Epithelial cell of esophagus (primary cell): Measurements from ENCODE around the gene KMT5C.
A peak's percentile ranks its signal among the peaks of the same experiment; 100 is the strongest.

Experiments used
- DNase-seq: peaks from one replicate; pipeline ENCODE4 v3.0.0; 2010; ENCODE audit warnings: low read depth
- H3K4me3 ChIP-seq: 2 replicates; pipeline ENCODE4 v1.5.1; 2011; ENCODE audit warnings: mild to moderate bottlenecking, low read length, control low read depth
- TF ChIP-seq, protein P1 (sequence below): IDR thresholded peaks from 2 replicates; pipeline ENCODE4 v1.5.1; 2011; ENCODE audit warnings: low read depth, mild to moderate bottlenecking, low read length, control low read depth, inconsistent platforms; ENCODE audit not compliant: insufficient read depth; ENCODE audit errors: missing control alignments

KMT5C gene

DNA sequence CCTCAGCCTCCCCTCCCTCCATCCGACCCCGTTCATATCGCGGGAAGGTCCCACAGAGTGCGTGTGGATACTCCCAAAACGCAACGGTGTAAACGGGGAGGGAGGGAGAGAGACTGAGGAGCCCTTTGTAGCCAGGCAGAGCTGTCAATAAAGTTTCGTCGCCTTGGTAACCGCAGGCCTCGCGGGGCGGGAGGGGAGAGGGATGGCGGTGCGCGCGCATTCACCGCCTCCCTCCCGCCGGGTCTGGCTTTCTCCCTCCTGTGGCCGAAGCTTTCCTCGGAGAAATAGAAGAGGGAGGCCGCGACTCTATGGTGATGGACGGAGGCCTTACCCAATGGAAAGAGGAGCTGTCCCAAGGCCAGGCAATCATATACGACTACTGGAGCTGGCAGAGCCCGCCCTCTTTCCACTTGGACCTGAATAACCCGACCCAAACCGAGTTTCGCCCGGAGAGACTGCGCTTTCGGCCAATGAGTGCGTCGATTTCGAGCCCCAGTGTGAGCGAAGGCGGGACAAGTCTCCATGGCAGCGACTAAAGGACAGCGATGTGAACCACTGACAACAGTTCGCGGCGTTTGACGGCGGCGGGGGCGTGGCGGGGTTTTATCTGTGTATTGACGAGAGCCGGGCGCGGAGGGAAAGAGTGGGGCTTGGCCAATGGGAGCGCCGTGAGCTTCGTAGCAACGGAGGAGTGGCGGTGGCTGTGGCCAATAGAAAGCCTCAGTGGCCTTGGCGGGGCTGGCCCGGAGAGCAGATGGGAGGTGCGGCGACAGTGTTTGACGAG, at the start of gene KMT5C:
KMT5C (plus strand) TSS at position 772 of the 784 bp plus-strand sequence. CDS start 2,061 bp downstream, outside the sequence.
- TF ChIP-seq, protein P1, sequence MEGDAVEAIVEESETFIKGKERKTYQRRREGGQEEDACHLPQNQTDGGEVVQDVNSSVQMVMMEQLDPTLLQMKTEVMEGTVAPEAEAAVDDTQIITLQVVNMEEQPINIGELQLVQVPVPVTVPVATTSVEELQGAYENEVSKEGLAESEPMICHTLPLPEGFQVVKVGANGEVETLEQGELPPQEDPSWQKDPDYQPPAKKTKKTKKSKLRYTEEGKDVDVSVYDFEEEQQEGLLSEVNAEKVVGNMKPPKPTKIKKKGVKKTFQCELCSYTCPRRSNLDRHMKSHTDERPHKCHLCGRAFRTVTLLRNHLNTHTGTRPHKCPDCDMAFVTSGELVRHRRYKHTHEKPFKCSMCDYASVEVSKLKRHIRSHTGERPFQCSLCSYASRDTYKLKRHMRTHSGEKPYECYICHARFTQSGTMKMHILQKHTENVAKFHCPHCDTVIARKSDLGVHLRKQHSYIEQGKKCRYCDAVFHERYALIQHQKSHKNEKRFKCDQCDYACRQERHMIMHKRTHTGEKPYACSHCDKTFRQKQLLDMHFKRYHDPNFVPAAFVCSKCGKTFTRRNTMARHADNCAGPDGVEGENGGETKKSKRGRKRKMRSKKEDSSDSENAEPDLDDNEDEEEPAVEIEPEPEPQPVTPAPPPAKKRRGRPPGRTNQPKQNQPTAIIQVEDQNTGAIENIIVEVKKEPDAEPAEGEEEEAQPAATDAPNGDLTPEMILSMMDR, result peak; percentile 46
- peak within 1 kb of the TSS; percentile 94 for H3K4me3 ChIP-seq
- peak; percentile 100 for DNase-seq

DNA sequence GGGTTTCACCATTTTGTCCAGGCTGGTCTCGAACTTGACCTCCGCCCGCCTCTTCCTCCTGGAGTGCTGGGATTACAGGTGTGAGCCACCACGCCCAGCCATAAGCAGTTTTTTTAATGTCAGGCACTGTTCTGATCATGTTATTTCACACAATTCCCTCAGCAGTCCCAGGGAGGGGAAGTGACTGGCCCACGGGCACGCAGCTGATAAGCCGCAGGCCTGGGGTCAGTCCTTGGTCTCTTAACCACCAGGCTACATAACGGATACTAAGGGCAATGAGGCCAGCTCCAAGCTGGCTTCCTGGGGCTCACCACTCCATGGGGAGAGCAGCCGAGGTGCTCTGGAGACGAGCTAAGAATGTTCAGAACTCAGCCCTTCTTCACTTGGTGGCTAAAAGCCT, 42.4 kb upstream of the KMT5C start:
- no peak for DNase-seq
- H3K4me3 ChIP-seq, result no peak overlapping the region
- TF ChIP-seq, protein P1, result no peak

DNA sequence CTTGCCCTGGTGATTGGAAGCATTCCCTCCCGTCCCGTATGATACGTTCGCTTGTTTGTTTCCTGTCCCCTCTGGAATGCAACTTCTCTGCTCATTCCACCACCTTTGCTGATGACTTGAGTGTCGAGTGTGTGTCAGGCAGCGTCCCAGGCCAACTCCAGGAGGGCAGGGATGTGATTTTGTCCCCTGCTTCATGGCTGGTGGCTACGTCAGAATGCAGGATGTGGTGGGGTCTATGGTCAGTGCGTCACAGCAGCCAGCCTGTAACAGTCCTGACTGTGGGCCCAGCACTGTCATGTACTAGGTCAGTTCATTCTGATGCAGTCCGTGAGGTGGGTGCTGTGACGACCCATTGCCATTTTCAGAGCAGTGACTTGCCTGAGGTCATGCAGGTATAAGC, 39.7 kb upstream of the KMT5C start:
- no peak for DNase-seq
- TF ChIP-seq, protein P1, result no peak
- H3K4me3 ChIP-seq, result no peak overlapping the region

DNA sequence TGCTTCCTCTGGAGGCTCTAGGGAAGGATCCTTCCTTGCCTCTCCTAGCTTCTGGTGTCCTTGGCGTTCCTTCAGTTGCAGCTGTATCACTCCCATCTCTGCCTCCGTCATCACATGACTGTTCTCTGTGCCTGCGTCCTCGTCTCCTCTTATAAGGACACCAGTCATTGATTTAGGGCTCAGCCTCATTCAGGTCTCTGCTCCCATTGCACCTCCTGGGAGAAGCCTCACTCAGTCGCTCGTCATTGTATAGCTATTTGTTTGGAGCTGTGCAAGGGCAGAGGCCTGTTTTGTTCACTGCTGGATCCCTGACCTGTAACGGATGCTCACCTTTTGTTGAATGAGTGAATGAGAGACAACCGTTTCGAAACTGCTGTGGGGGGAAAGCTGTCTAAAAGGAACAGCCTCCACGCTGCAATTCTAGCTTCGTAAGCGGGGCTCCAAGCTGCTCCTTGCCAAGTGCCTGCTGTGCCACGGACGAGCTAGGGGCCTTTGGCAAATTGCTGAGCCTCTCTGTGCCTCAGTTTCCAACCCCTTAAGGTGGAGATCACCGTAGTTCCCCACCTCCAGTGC, 38.7 kb upstream of the KMT5C start:
- no peak overlapping the region for H3K4me3 ChIP-seq
- TF ChIP-seq, protein P1, result no peak
- DNase-seq, result no peak

DNA sequence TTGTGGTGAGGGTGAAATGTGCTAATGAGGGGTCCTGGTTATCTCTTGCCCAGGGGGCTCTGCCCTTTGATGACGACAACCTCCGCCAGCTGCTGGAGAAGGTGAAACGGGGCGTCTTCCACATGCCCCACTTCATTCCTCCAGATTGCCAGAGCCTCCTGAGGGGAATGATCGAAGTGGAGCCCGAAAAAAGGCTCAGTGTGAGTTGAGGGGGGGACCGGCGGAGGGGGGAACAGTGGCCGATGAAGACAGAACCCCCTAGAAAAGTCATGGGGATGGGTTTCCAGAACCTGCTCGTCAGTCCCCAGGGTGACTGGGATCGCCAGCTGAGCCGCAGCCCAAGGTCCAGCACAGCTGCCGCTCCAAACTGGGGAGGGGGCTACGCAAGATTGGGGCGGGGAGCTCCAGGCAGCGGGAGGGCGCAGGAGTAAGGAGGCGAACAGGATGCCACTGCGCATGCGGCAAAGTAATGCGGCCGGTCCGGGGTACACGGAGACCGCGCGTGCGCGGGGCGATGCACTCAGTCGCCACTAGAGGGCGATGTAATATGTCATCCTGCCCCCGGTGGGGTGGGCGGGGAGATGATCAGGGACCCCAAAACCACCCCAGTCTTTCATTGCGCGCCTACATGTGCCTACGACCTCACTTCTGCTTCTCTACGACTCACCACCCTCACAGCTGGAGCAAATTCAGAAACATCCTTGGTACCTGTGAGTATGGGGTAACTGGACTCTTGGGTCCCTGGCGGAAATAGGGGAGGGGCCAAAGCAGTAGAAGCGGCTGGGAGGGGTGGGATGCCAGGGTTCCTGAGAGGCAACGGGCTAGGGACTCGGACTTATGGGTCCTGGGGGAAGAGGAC, 38.0 kb upstream of the KMT5C start:
- peak overlapping the region; percentile 38 for H3K4me3 ChIP-seq
- TF ChIP-seq, protein P1, result peak; percentile 79
- DNase-seq, result peak; percentile 68

DNA sequence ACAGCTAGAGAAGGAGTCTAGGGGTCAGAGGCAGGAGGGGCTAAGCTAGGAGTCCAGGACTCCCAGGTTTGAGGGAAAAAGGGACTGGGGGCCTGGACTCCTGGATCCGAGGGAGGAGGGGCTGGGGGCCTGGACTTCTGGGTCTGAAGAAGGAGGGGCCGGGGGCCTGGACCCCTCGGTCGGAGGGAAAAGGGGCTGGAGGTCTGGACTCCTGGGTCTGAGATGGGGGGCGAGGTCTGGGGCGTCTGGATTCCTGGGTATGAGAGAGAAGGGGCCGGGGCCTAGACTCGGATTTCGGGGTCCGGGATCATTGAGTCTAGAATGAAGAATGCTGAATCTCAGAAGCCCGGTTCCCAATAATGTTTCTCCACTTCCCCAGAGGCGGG, 37.4 kb upstream of the KMT5C start:
- TF ChIP-seq, protein P1, result no peak
- H3K4me3 ChIP-seq, result peak overlapping the region; percentile 38
- no peak for DNase-seq
